Stimulated activated CD8-positive, alpha-beta memory T cell treated with anti-CD3 and anti-CD28 coated beads, Interleukin-7, amount 100 ng/mL, for 24 hours (primary cell): ENCODE data around the gene CCT5.
"Not testable (repeated sequence)": the region's sequence is repeated elsewhere in the genome, so short reads cannot be mapped to it uniquely, and the experiment has no call there.

ENCODE experiments used
- DNase-seq: peaks from one replicate; pipeline ENCODE4 v3.0.0-alpha.2; 2020; ENCODE audit warnings: low read depth

The CCT5 gene

GRCh38 chr5:10246761-10247160 is 3.3 kb upstream of the CCT5 start:
- DNase-seq: no peak

DNA sequence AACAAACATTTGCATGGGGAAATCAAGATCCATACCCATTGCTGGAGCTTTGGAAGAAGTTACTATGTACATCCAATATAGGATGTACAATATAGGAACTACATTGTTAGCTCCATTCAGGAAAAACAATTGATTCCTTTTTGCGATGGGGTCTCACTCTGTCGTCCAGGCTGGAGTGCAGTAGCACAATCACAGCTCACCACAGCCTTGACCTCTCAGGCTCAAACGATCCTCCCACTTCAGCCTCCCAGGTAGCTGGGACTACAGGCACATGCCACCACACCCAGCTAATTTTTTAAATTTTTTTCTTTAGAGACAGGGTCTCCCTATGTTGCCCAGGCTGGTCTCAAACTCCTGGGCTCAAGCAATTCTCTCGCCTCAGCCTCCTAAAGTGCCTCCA is 2.9 kb upstream of the CCT5 start:
- DNase-seq: not testable (repeated sequence)

DNA sequence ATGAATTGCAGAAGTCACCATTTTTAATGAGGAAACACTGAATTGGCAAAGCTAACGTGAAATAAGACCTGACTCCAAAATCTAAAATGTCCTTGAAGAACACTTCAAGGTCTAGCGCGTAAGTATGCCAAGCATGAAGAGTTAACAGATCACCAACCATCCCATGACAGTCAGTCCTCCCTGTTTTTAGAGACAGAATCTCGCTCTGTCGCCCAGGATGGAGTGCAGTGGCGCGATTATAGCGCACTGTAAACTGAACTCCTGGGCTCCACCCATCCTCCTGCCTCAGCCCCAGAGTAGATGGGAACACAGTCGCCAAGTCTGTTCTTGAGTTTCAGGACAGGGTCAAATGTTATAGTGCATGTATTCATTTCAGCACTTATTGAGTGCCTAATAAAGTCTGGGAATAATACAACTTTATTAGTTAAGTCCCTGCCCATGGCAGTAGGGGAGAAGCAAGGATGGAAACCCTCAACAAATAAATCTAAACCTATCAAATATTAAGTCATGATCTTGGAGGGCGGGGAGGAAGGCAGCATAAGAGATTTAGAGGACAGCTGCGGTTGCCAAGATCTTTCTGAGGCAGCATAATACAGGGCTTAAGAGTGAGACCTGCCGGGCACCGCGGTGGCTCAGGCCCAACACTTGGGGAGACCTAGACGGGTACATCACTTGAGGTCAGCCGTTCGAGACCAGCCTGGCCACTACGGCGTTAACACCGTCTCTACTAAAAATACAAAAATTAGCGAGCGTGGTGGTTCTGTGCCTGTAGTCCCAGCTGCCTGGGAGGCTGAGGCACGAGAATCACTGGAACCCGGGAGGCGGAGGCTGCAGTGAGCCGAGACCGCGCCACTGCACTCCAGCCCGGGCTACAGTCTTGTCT is 1.5 kb upstream of the CCT5 start:
- DNase-seq: no peak

- DNase-seq: no peak
Measured at GRCh38 chr5:10250806-10251276, 761 bp downstream of the CCT5 start.

DNA sequence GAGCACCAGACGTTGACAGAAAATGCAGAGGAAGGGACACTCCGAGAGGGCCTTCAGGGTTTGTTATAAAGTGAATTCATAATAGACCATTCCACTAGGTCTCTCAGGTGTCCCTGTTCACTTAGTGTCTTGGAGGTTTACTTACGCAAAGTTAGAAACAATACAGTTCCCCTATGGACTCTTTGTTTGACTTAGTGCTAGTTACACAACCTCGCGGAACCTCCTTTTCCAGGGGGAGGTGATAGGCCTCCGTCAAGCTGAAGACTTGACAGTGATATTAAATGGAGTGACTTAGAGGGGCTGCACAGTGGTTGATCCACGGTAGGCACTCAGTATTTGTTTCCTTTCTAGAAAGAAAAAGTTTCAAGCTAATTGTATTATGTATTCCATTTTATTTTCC is 1.3 kb downstream of the CCT5 start:
- no peak for DNase-seq

GRCh38 chr5:10253390-10253789 is 3.3 kb downstream of the CCT5 start:
- no peak for DNase-seq

DNA sequence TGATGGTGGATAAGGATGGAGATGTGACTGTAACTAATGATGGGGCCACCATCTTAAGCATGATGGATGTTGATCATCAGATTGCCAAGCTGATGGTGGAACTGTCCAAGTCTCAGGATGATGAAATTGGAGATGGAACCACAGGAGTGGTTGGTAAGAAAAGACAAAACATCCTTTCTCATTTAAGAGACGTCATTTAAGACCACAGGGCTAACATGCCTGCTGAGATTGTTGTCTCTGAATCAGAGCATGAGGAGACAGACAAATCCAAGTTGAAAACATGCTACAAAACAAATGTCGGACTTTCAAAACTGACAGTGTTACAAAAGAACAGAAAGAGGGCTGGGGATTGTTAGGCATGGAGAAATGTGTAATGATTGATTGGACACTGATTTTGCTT is 4.6 kb downstream of the CCT5 start:
- no peak for DNase-seq

- DNase-seq: no peak
Measured at GRCh38 chr5:10257870-10258269, 7.8 kb downstream of the CCT5 start.

- DNase-seq: no peak
Measured at GRCh38 chr5:10259899-10260298, 9.8 kb downstream of the CCT5 start.

DNA sequence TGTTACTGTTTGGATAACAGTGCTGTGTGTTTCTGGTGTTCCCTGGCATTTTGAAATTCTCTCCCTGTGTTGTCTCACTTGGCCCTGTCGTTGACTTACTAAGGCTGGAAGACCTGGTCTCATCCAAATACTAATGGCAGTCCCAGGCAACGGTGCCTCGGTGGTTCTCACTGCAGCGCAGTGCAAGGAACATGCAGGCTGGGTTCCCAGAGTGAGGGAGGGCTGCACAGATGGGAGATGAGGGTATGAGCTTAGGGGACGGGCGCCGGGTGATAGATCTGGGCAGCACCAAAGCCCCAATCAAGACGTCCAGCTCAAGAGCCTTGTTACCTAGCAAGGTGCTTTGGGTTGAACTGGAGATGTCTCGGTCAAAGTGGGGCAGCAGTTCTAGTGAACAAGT is 11.0 kb downstream of the CCT5 start:
- no peak for DNase-seq

GRCh38 chr5:10262121-10262774 is 12.2 kb downstream of the CCT5 start:
- DNase-seq: no peak

GRCh38 chr5:10262995-10263394 is 12.9 kb downstream of the CCT5 start:
- no peak for DNase-seq

DNA sequence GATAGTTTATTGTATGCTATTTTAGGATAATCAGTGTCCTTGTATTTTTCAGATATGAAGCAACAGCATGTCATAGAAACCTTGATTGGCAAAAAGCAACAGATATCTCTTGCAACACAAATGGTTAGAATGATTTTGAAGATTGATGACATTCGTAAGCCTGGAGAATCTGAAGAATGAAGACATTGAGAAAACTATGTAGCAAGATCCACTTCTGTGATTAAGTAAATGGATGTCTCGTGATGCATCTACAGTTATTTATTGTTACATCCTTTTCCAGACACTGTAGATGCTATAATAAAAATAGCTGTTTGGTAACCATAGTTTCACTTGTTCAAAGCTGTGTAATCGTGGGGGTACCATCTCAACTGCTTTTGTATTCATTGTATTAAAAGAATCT is 14.5 kb downstream of the CCT5 start:
- DNase-seq: no peak

DNA sequence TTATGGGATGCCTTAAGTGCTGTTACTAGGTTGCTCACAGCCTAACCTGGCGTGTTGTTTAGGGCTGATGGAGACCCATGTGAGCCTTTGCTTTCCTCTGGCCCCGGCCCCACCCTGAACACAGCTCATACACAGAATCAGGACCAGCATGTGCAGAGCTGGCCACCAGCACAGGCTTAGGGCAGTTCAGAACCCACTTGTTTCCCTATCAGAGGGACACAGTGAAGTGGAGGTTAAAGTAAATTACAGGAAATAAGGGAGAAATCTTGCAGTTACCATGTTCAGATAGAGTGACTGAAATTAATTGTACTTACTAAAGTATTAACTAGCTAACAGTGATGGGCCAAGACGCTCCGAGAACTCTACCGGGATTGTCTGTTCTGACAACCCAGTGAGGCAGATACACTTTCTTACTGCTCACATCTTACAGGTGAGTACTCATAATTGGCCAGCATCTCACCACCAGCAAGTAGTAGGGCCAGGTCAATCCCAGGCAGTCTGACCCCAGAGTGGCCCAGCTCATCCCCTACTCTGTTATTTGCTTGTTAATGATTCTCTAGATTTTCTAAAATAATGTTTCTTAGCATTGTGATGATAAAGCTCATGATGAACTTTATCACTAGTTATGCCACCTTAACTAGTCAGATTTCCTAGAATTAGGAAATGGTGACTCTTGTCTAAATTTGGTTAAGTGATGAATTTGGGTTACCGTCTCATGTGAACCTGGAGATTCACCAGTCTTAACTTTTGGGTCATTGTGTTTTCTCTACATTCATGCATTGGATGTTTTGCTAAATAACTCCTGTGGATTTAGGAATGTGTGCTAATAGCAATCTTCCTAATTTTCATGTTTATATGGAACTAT is 15.4 kb downstream of the CCT5 start:
- DNase-seq: no peak

DNA sequence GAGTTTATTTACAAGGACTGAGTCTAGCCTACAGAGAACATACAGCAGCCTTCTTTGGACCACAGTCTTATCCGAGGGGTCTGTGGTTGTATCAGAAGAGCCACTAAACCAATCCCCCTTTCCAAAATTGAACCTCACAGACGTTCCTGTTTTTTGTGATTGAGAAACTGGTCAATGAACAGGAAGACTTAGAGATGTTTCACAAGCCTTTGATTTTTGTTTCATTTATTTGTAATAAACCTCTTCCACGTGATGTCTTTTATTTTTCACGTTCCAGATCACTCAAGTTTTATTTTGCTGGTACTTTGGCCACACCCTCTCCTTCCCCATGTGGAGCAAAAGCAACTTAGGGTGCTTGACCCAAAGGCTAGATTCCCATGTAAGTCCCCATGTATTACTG is 16.1 kb downstream of the CCT5 start:
- no peak for DNase-seq

DNA sequence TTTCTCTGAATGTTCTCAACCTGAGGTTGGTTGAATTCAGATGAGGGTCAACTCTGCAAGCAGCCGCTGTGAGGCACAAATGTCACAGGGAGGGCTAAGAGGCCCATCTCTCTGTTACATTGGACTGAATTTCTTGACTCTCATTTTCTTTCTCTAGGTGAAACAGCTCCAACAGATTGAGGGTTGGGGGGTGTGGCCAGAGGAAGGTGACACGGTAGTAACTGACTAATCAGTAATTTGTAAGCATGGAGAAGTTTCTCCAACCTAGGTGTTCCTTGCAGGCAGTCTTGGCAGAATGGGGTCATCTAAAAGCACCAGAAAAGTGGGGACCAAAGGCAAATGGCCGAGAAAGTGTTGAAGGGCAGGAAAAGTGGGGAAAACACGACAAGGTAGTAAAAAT is 16.8 kb downstream of the CCT5 start:
- DNase-seq: no peak

DNA sequence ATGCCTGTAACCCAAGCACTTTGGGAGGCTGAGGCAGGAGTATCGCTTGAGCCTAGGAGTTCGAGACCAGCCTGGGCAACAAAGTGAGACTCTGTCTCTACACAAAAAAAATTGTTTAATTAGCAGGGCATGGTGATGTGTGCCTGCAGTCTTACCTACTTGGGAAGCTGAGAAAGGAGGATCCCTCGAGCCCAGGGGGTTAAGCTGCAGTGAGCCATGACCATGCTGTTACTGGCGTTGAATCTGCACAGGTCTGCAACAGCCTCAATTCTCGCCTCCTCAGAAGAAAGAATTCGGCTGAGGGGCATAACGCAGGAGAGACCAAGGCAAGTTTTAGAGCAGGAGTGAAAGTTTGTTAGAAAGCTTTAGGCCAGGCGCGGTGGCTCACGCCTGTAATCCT is 18.0 kb downstream of the CCT5 start:
- DNase-seq: no peak

- no peak for DNase-seq
Measured at GRCh38 chr5:10272053-10272874, 22.2 kb downstream of the CCT5 start.

DNA sequence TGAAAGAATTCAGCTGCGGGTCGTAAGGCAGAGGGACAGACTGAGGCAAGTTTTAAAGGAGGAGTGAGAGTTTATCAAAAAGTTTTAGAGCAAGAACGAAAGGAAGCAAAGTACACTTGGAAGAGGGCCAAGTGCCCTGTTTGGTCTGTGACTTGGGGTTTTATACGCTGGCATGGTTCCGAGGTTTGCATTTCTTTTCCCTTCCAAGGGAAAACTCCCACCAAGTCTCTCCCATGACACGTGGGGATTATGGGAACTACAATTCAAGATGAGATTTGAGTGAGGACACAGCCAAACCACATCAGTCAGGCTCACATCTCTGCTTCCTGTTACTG is 22.8 kb downstream of the CCT5 start:
- DNase-seq: not testable (repeated sequence)

DNA sequence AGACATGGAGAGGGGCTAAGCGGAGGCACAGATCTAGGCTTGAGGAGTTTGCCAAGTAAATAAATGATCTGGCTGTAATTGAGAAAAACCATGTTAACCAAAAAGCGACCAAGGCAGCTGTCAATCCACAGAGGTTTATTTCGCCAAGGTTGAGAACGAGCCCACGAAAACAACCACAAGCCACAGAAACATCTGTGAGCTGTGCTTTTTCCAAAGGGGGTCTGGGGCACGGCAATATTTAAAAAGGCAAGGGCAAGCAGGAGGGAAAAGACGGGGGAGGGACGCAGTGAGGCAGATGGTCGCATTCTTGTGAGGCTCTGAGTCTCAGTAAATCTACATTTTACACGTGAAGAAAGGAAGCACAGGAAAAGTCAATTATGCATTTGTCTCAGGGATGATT is 25.4 kb downstream of the CCT5 start:
- DNase-seq: no peak

- DNase-seq: no peak
Measured at GRCh38 chr5:10275991-10276390, 25.9 kb downstream of the CCT5 start.

DNA sequence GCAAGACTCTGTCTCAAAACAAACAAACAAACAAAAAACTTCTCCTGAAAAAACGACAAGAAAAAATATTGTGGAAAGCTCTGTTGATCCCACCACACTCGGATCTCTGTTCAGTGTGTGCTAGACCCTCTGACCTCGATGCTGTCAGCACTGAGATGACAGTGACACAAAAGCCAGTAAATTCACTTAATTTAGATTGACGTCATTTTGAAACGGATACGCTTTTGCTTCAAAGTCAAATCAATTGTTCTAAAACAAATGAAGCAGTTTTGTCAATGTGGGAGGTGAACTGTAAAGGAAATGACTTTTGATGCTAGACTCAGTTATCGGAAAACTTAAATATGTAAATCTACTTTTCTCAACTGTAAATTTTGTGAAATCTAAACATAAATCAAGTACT is 26.6 kb downstream of the CCT5 start:
- DNase-seq: no peak
